NCI-H2081 treated with DMSO at 0.1 percent for 48 hours (cell line): ENCODE data around the gene WBP4.
A peak's percentile ranks its signal among the peaks of the same experiment; 100 is the strongest.
"Not testable (repeated sequence)": the region's sequence is repeated elsewhere in the genome, so short reads cannot be mapped to it uniquely, and the experiment has no call there.

Experiments
- DNase-seq: peaks from one replicate; lab custom pipeline; 2025; lab: John Stamatoyannopoulos, UW

The WBP4 gene

GRCh38 chr13:41085961-41086585 lies 24.8 kb downstream of the WBP4 start:
- DNase-seq: no peak

- not testable (repeated sequence) for DNase-seq
These were observed 34.4 kb downstream of the WBP4 start for GRCh38 chr13:41095681-41096080.

GRCh38 chr13:41098761-41099160 lies 37.5 kb downstream of the WBP4 start:
- no peak for DNase-seq

DNA sequence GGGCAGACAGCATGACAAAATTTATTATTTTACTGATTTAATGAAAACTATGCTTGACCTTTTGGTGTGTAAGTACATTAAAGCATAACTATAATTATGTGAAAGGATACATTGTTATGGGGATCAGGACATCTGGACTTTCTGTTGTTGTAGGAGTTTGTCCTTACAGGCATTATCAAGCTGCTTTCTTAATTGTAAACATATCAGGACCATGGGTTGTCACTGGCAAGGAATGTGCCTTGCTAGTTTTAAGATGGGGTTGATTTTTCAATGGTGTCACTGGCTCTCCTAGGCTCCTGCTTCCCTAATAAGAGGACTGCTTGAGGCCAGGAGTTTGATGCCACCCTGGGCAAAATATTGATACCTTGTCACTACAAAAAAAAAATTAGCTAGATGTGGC lies 38.7 kb downstream of the WBP4 start:
- DNase-seq: no peak

DNA sequence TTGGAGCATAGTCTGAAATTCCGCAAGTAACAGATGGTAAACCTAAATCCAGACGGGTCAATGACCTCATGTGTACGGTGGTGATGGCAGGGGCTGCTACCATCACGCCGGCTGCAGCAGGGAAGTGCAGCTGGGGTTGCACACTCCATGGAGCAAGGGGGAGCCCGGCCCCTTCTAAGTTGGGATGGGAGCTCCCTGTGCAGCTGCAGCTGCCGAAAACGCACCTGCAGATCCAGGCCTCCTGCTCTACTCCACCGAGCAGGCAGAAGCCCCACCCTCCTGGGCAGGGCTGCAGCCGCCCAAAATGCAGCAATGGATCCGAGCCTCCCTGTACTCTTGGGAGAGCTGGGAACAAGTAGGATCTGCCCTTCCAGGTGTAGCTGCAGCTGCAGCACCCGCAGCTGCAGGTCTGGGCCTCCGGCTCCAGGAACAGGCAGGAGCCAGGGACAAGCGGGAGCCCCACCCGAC lies 45.8 kb downstream of the WBP4 start:
- DNase-seq: no peak

DNA sequence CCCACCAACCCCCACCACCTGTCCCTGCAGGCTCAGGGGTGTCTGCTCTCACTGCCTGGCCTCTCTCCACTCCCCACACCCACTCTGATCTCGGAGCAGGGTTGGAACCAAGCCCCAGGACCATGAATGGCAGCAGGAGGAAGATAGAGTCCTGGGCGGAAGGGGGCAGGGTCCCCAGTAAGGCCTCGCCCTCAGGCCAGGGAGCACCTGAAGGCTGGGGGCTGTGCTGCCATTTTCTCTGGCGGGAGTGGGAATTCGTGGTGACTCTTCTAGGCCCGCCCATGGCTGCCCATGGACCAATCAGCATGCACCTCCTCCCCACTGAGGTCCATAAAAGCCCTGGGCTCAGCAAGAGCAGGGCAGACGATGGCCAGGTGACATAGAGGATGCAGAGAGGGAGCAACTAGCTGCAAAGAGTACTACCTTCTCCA lies 46.3 kb downstream of the WBP4 start:
- no peak for DNase-seq

DNA sequence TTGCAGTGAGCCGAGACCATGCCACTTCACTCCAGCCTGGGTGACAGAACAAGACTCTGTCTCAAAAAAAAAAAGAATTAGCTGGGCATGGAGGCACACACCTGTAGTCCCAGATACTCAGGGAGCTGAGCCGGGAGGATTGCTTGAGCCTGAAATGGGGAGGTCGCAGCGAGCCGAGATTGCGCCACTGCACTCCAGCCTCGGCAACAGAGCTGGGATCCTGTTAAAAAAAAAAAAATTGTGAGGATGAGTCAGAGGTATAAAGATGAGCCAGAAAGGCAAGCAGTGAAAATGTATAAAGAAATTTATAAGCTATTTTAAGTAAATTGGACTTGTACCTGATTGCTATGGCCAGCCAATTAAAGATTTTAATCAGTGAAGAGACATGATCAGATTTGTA lies 50.1 kb downstream of the WBP4 start:
- DNase-seq: no peak

DNA sequence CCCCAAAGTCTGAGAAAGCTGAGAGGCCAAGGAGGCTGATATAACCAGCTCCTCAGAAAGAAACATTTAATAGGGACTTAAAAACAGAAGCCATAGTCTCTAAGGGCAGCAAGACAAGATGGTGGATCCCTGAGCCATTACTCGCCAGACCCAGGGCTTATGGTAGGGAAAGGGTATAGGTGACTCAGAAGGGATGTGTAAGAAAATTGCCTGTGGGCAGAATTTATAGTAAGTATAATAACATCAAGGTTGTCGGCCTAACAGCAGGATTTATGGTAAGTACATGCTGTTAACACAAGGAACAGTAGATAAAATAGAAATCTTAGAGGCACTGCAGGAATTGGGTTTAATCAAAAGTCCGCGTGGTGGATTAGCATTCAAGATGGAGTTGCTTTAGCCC lies 56.6 kb downstream of the WBP4 start:
- DNase-seq: no peak

GRCh38 chr13:41122838-41123237 lies 61.5 kb downstream of the WBP4 start:
- no peak for DNase-seq

- DNase-seq: no peak
These were observed 66.4 kb downstream of the WBP4 start for GRCh38 chr13:41127701-41128100.

DNA sequence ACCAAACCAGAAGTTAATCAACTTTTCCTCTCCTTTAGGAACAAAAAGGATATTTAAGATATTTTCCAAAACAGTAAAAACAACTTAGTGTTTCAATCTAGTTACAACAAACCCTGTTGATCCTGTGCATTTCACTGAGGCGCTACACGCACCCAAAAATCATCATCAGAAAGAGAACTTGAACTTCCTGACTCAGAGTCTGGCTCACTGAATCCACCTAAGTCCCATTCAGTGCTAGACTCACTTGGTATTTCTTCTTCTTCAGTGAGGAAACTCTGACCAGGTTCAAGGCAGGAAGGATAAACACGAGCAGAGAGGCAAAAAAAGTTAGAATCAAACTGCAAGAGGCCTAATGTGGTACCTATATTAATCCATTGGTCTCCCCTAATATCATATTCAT lies 69.0 kb downstream of the WBP4 start:
- DNase-seq: no peak

- not testable (repeated sequence) for DNase-seq
These were observed 69.9 kb downstream of the WBP4 start for GRCh38 chr13:41131189-41131588.

GRCh38 chr13:41131660-41132511 lies 70.6 kb downstream of the WBP4 start:
- DNase-seq: not testable (repeated sequence)

DNA sequence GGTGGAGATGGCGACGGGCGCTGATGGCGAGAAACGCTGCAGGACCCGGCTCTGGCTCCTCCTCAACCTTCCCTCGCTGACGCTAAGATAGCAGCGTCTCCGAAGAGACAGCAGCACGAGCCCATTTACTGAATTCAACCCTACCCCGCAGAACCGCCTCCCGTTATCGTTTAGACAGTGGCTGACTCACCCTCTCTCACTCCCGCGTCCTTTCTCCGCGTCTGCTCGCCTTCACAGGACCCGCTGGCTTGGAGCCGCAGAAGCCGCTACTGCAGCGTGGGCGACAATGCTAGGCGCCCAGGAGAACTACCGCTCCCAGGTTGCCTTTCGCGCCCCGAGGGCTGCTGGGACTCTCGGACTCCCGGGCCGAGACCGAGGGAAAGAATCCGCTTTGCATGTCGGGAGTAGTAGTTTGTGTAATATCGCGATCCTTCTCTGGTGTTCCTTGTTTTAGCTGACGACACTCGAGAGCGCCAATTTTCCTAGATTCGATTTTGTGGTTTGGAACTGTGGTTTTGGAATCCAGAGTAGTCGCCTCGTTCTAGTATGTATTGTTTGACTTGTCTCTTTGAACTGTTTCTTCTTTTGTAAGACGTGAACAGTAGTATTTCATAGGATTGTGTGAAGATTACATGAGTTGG lies 71.3 kb downstream of the WBP4 start, which contains the start of gene KBTBD6:
TSS of gene KBTBD6 (minus strand) at position 291 of the 641 bp plus-strand sequence. CDS start 291 bp downstream, outside the sequence.
- DNase-seq: peak; percentile 88
